Fibroblast of skin of left quadriceps (primary cell): ENCODE results near the gene SMAD3.
A peak's percentile ranks its signal among the peaks of the same experiment; 100 is the strongest.
"Not testable (repeated sequence)": the region's sequence is repeated elsewhere in the genome, so short reads cannot be mapped to it uniquely, and the experiment has no call there.

Experiments used
- DNase-seq, 2 experiments: peaks; one replicate each; pipeline ENCODE4 v3.0.0-alpha.2; 2013; ENCODE audit warnings: low read depth in 2 of 2

SMAD3 gene

DNA sequence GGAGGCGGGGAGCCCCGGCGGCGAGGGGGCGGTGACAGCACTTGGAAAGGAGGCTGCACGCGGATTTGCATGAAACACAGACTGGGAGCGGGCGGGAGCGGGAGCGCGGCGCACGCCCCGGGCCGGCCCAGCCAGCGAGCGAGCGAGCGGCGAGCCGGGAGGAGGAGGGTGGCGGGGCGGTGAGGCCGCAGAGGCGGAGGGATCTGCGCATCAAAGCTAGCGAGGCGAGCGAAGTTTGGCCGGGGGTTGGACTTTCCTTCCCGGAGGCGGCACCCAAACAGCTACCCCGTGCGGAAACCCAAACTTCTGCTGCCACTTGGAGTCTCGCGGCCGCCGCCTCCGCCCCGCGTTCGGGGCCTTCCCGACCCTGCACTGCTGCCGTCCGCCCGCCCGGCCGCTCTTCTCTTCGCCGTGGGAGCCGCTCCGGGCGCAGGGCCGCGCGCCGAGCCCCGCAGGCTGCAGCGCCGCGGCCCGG lies at the start of gene SMAD3:
Gene SMAD3, plus strand, starts transcription at position 72 of the 475 bp plus-strand sequence. CDS start 553 bp downstream, outside the sequence.
- peak; percentile 89 to 90 for DNase-seq

DNA sequence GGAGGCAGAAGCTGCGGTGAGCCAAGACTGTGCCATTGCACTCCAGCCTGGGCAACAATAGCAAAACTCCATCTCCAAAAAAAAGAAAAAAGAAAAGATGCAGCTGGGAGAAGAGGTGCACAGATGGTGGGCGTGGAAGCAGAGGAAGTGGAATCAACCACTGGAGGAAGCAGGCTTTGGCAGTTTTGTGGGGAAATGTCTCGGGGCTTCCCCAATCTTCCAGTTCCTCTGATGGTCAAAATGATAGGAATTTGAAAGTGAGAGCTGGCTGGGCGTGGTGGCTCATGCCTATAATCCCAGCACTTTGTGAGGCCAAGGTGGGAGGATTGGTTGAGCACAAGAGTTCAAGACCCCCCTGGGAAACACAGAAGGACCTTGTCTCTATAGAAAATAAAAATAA lies 48.1 kb upstream of the SMAD3 start:
- DNase-seq, result no peak

DNA sequence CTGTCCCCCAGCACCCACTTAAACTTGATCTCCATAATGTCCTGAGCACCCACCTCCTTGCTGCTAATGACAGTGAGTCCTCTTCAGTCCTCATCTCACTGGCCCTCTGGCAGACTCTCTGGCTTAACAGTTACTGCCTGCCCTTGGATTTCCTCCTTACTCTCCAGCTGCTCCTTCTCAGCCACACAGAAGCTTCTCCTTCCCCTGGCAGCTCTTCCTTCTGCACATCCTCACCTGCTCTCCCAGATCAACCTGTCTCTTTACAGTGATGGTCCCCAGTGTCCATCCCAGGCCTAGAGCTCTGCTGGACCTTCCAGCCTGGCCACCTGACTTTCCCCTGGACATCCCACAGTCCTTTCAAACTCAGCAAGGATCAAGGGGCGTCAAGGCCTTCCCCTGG lies 47.4 kb upstream of the SMAD3 start:
- DNase-seq, result no peak

DNA sequence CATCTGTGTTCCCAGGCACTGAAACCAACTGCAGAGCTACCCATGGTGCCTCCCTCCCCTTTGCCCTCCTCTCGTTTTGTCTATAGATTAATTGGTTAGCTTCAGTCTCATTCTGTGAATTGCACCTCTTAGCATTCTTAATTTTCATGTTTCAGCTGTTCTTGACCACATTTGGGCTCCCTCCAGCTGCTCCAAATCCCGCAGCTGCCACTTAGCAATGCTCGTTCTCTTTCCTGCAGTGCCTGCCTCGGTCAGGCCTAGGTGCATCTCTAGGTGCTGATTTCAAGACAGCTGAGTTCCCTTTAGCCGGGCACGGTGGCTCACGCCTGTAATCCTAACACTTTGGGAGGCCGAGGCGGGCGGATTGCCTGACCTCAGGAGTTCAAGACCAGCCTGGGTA lies 47.0 kb upstream of the SMAD3 start:
- DNase-seq, result no peak

DNA sequence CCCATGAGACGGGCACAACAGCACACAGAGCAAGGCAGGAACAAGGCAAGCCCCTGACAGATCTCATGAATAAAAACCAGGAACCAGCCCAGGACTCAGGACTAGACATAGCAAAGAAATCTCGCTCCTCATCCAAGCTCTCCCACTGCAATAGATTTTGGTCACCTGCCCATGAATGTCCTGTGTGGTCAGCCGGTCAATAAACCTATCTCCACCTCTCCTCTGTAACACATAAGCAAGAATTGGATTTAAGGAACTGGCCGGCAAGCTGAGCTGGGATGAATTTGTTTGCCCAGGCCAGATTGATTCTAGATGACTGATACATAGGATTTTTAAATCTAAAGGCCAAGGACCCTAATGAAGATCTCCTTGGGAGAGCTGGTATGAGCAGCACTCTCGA lies 46.3 kb upstream of the SMAD3 start:
- no peak for DNase-seq

DNA sequence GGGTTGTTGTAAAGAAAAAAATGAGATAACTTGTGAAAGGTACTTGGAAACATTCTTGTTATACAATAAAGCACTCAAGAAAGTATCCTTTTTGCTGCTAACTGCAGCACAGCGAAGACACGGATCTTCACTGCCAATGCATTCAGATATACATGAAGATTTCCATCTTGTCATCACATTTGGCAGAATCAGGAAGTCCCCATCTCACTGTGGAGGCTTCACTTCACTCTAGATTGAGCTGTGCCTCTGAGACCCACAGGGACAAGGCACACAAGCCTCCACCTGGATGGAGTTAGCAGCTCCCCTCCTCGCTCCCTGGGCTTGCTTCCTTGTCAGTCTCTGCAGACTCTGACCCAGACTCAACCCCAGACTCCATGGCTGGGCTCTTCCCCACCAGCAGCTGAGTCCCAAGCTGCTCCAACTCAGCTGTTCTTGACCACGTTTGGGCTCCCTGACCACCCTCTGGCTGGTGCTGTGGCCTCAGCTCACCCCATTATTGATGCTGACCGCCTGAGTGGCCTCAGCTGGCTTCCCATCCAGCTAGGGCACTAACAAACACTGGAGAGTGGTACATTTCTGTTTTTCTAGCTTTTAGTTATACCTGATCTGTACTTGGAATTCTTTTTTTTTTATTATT lies 45.4 kb upstream of the SMAD3 start:
- DNase-seq, result no peak

DNA sequence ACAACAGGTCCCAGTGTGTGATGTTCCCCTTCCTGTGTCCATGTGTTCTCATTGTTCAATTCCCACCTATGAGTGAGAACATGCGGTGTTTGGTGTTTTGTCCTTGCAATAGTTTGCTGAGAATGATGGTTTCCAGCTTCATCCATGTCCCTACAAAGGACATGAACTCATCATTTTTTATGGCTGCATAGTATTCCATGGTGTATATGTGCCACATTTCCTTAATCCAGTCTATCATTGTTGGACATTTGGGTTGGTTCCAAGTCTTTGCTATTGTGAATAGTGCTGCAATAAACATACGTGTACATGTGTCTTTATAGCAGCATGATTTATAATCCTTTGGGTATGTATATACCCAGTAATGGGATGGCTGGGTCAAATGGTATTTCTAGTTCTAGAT lies 44.7 kb upstream of the SMAD3 start:
- DNase-seq, result not testable (repeated sequence)

DNA sequence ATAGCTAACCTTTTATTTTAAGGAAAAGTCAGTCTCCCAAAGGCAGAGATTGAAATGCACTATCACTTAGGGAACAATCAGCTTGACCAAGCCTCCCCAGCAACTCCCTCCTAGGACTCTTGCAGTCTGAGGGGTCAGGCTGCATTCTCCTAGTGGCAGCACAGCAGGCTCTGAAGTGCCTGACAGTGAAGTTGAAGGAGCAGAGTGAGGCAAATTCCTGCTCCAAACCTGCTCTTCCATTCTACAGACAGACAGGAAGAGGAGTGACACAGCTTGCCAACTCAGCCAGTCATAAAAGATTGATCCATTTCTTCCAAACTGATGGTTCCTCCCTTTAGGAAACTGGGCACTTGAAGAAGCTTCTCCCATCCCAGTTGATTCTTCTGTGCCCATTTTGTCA lies 43.9 kb upstream of the SMAD3 start:
- no peak for DNase-seq

DNA sequence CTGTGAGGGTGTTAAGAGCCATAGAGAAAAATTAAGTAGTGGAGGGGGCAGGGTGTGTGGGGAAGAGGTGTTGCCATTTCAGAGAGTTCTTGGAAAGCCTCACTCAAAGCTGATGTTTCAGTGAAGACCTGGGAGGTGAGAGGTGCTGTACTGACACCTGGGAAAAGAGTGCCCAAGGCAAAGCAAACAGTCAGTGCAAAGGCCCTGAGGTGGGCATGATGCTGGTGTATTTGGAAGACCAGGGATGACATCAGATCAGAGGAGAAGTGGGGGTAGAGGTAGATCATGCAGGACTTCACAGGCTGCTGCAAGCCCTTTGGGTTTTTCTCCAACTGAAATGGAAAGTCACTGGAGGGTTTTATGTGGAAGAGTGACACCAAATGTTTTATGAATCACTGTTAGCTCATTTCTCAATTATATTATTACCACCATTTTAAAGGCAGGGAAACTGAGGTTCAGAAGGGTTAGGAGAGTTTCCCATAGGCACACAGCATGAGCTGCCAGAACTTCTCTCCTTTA lies 42.8 kb upstream of the SMAD3 start:
- DNase-seq, result no peak

DNA sequence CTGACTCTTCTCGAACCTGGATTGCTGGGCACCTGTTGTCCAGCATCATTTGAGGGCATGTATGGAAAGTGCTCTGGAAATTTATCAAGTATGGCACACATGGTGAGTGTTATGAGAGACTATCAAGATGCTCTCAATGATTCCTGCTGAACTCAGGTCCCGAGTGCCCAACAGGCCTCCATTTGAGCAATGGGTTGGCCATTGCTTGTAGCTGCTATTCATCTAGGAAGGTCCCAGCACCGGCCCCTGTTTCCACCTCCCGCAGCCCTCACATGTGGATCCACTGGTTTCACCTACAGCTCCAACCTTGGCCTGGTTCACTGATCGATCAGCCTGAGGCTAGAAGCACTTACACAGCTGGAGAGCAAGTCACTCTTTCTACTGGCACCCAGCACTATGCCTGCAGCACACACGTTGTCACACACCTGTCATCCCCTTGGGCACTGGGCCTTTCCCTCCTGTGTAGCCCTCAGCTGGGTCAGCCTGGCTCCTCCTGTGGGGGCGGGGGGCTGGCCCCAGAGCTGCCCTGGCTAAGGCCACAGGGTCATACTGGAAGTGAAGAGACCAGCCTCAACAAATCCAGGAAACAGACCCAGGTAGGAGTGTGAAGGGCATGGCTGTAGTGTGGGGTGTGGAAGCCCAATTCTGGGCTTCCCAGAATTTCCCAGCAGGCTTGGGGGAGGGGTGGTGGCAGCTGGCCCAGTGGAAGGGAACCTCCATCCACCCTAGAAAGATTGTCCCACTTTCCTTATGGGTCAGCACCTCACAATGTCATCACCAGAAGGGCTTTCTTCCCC lies 41.7 kb upstream of the SMAD3 start:
- DNase-seq, result no peak

DNA sequence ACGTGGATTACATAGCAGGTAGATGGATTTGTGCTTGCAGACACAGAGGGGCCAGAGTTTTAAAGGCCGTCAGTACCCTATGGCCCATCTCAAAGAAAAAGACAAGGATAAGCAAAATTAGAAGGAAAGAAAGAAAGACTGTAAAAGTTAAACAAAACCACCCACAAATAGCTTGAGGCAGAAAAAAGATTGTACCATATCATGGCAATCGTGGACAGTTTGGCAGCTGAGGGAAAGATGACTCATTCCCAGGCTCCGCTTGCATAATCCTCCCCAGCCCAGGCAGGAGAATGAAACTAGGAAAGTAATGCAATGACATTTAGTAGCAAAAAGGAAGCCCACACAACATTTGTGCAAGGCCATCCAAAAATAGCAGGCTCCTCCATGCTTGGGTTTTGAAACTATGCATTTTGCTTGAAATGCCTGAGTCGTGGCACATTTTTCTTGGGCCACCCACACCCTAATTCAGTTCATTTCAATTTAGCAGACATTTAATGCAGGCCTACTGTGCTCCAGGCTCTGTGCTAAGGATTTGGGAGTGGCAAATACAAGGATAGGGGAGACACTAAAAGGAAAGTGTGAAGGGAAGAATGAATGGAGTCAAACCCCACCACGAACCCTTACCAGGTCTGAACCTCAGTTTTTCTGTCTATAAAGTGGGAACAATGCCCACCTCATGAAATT lies 40.9 kb upstream of the SMAD3 start:
- peak; percentile 96 for DNase-seq

DNA sequence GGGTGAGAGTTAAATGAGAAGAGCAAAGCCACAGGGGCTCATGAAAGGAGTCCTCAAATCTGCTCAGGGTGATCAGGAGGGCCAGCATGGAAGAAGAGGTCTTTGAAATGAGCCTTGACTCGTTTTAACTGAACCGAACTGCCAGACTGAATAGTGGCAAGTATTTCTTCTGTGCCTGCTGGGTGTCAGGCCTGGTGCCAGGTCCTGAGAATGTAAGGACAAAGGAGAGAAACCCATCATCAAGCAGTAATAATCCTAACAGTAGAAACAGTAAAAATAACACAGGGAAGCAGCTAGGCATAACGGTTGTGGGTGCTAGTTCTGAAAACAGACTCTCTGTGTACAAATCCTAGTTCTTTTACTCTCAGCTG lies 40.4 kb upstream of the SMAD3 start:
- DNase-seq, result no peak

DNA sequence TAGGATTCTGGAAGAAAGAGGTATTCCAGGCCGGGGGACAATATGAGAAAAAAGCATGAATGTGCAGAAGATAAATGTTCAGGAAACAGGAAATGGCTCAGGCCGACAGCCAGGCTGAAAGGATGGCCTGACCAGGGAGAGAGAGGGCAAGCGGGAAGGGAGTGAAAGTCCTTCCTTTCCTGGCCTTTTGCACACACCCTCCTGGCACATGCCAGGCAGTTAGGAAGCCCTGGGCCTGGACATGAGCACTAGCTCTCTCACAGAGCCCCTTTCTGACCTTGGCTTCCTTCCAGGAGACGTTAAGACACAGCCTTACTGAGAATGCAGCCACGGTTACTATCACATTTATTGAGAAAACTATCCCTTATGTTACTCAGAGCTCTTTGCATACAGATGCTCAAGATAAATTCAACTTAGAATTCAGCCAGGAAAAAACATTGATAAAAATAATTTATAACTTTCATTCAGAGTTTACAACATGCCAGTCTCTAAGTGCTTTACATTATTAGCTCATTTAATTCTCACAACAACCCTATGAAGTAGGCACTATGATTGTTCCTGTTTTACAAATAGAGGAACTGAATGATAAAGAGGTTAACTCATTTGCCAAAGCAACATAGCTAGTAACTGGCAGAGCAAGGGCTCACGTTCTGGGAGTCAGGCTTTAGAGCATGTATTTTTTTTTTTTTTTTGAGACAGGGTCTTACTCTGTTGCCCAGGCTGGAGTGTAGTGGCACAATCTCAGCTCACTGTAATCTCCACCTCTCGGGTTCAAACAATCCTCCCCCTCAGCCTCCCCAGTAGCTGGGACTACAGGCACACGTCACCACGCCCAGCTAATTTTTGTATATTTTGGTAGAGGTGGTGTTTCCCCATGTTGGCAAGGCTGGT lies 39.4 kb upstream of the SMAD3 start:
- DNase-seq, result peak in 1 of 2 experiments; percentile 16

DNA sequence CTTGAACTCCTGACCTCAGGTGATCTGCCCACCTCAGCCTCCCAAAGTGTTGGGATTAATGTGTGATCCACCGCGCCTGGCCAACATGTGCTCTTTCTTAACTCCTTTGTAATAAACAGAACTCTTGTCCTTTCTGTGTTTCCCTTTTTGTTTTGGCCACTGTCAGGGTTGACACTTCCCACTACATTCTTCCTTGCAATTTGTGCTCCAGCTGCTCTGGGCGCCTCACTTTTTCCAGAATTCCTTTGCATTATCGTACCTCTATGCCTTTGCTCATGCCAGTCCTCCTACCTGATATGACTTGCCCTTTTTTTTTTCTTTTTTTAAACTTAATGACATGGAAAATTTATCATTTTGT lies 38.8 kb upstream of the SMAD3 start:
- DNase-seq, result no peak

DNA sequence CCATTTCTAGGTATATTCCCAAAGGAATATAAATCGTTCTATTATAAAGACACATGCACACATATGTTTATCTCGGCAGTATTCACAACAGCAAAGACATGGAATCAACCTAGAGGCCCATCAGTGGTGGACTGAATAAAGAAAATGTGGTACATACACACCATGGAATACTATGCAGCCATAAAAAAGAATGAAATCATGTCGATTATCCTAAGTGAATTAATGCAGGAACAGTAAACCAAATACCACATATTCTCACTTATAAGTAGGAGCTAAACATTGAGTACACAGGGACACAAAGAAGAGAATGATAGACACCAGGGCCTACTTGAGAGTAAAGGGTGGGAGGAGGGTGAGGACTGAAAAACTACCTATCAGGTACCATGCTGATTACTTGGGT lies 37.0 kb upstream of the SMAD3 start:
- DNase-seq, result not testable (repeated sequence)

DNA sequence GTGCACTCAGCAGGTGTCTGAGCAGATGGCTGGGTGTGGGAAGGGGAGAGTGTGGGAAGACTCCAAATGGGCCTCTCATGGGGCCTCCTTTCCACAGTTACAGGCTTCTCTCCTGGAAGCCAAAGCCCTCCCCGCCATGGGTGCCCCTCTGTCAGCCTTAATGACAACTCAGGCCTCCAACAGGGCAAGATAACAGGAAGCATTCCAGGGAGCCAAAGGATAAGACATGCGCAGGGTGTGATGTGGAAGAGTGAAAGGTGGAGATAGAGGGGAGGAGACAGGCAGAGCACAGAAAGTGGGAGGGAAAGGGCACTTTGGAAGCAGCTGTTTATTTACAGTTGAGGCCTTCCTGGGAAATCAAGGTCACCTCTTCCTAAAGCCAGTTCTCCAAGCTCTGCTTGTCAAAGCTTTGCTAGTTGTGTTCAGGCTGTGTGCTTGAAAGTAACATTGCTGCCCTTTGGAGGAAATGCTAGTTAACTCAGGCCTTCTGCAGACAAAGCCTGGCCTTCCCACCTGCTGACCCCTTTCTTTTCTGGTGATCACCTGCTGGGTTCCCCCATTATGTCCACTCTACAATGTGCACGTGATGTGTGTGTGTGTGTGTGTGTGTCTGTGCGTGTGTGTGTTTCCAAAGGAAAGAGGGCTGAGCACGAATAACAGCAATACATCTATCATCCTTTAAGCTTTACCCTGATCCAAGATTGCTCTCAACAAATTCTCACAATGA lies 35.2 kb upstream of the SMAD3 start:
- no peak for DNase-seq

DNA sequence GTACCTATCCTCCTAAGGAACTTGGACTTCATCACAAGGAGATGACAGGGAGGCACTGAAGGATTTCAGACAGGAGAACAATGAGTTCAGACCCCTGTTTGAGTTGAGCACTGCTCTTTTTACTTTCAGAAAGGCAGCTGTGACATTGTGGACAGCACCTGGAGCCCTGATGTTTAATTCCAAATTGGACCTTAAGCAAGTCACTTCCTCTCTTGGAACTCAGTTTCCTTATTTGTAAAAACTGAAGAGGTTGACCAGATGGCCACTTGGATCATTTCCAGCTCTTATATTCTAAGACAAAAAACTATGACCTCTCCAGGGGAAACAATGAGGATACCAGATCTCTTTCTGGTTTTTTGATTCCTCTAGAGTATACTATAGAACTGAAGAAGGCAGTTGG lies 34.1 kb upstream of the SMAD3 start:
- no peak for DNase-seq

DNA sequence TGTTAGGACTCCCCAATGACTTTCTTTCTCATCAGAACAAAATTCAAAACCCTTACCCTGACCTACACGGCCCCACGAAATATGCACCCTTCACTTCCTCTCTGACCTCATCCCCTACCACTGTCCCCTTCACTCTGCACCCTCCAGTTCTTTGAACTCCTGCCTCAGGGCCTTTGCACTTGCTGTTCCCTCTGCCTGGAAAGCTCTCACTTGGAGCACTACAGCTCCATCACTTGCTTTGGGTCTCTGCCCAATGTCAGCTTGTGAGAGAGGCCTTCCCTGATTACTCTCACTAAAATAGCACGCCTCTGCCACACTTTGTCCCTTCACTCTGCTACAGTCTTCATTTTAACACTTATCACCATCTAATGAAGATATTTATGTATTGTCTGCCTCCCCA lies 32.8 kb upstream of the SMAD3 start:
- no peak for DNase-seq

DNA sequence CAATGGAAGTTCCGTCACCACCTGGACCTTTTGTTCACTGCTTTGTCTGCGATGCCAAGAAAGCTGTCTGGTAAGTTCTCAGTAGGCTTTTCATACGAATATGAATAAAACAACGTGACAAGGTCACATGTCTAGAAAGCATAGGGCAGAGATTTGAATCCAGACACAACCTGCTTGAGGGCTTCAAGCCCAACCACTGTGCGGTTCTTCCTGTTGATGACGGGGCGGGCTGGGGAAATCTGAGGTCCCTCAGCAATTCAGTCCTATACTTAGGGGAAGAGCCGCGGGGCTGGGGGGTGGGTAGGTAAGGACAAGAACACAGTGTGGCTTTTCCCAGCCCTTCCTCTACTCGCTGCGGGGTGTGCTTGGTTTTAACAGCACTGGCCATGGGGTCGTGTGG lies 32.4 kb upstream of the SMAD3 start:
- DNase-seq, result no peak

DNA sequence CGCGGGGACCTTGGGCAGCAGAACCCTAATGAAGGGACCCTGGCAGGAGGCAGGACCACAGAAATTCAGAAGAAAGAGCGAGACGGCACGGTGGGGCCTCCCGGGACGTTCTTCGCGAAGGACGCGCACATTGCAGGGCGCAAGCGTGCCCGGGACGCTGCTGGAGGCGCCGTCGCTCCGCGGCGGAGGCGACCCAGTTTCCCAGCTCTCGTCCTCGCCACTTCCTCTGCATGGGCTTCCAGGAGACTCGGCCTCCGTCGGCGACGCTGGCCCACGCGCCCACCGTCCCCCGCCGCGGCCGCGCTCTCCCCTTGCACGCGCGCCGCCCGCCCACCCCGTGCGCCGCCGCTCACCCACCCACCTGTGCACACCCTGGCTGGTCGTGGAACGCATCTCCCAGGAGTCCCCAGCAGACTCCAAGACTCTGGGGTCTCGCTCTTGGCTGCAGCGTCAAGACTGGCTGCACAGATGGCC lies 31.8 kb upstream of the SMAD3 start:
- DNase-seq, result no peak

DNA sequence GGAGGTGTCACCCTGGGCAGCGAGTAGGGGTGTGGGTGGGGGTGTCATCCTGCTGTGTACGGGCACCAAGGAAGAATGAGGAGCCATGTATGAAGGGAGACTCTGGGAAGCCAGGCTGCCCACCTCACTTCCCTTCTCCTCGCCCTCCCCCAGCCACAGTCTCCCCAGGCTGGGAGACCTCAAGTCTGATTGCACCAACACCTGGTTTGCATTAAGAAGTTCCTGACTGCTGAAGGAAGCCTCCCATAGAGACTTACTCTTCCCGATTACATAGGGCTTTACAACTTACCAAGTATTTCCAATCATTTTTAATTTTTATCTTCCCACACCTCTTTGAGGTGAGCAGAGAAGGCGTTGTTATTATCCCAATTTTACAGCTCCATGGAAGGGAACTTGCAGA lies 29.5 kb upstream of the SMAD3 start:
- peak; percentile 86 for DNase-seq
